H1 (cell line): ENCODE measurements around the gene VSIG2. TPM values are rescaled to one million over a fixed set of nuclear protein-coding genes. Genes with fewer than 3 reads are reported as not detected.

ENCODE experiments used
- CTCF ChIA-PET: fragments of 300-600 bp; sonication (Branson Sonifier 250); formaldehyde crosslinking; loops from one replicate; lab custom pipeline; 2021; ENCODE audit not compliant: partially characterized antibody; lab: Charles Lee
- POLR2A ChIA-PET: fragments of 300-600 bp; sonication (Branson Sonifier 250); formaldehyde crosslinking; loops from one replicate; lab custom pipeline; 2021; ENCODE audit warnings: inconsistent platforms; ENCODE audit not compliant: partially characterized antibody; lab: Charles Lee
- DNase-seq, 2 experiments: peaks; one replicate each; pipeline versions ENCODE4 v3.0.0 to v3.0.0-alpha.2; 2010 to 2022; ENCODE audit warnings: low spot score in 2 of 2, low read depth in 1 of 2, mixed read lengths in 1 of 2
- FAIRE-seq: peaks from 2 replicates; lab custom pipeline; 2011; peaks lifted over from hg19 to GRCh38; lab: Jason Lieb, UNC
- H2AFZ ChIP-seq: 2 replicates; pipeline ENCODE4 v1.8.1; 2012; ENCODE audit warnings: low read length, inconsistent platforms
- H2AK5ac ChIP-seq: 2 replicates; pipeline ENCODE4 v1.6.1; 2013; ENCODE audit warnings: low read depth, low read length
- H2BK120ac ChIP-seq: replicated peaks from 2 replicates; pipeline ENCODE3; 2013; ENCODE audit warnings: low read depth, low read length, inconsistent platforms
- H2BK12ac ChIP-seq: 2 replicates; pipeline ENCODE4 v1.6.1; 2013; ENCODE audit warnings: low read depth, low read length
- H2BK15ac ChIP-seq: 2 replicates; pipeline ENCODE4 v1.6.1; 2013; ENCODE audit warnings: low read length
- H2BK20ac ChIP-seq: 2 replicates; pipeline ENCODE4 v1.6.1; 2013; ENCODE audit warnings: low read length
- H2BK5ac ChIP-seq: 2 replicates; pipeline ENCODE4 v1.6.1; 2013; ENCODE audit warnings: low read depth, low read length
- H3K14ac ChIP-seq: 2 replicates; pipeline ENCODE4 v1.6.1; 2013; ENCODE audit warnings: inconsistent platforms; ENCODE audit not compliant: insufficient read length
- H3K18ac ChIP-seq: 2 replicates; pipeline ENCODE4 v1.6.1; 2013; ENCODE audit warnings: low read length; ENCODE audit errors: extremely low read depth
- H3K23ac ChIP-seq: 2 replicates; pipeline ENCODE4 v1.6.1; 2013; ENCODE audit warnings: inconsistent platforms; ENCODE audit not compliant: insufficient read length
- H3K23me2 ChIP-seq: 2 replicates; pipeline ENCODE4 v1.6.1; 2013; ENCODE audit warnings: low read depth, low read length
- H3K27ac ChIP-seq: 2 replicates; pipeline ENCODE4 v1.6.1; 2011; ENCODE audit warnings: low read depth, low read length, inconsistent platforms
- H3K27me3 ChIP-seq, 4 experiments: replicated peaks in 1 of 4; 1 replicate in 1 of 4; 2 replicates in 3 of 4; pipeline versions ENCODE4 v1.6.1 to v1.8.1; 2011 to 2013; ENCODE audit warnings: low read length in 3 of 4, mild to moderate bottlenecking in 3 of 4, inconsistent platforms in 2 of 4, mixed read lengths in 2 of 4, moderate library complexity in 1 of 4; ENCODE audit not compliant: control insufficient read depth in 3 of 4, insufficient read depth in 3 of 4; ENCODE audit errors: extremely low read depth in 1 of 4
- H3K36me3 ChIP-seq, 4 experiments: 2 replicates each; pipeline versions ENCODE4 v1.6.1 to v1.8.1; 2011 to 2013; ENCODE audit warnings: mild to moderate bottlenecking in 4 of 4, low read length in 3 of 4, moderate library complexity in 2 of 4, control low read depth in 1 of 4, inconsistent platforms in 1 of 4; ENCODE audit not compliant: insufficient read depth in 4 of 4, control insufficient read depth in 2 of 4
- H3K4ac ChIP-seq: replicated peaks from 2 replicates; pipeline ENCODE3; 2013; ENCODE audit warnings: low read length, low read depth, mixed read lengths, inconsistent platforms; ENCODE audit not compliant: insufficient read length
- H3K4me1 ChIP-seq, 4 experiments: replicated peaks in 1 of 4; 1 replicate in 1 of 4; 2 replicates in 3 of 4; pipeline versions ENCODE4 v1.6.1 to v1.8.1; 2011 to 2013; ENCODE audit warnings: low read length in 3 of 4, inconsistent platforms in 2 of 4, mixed read lengths in 1 of 4; ENCODE audit not compliant: insufficient read depth in 4 of 4, control insufficient read depth in 3 of 4
- H3K4me2 ChIP-seq, 2 experiments: 2 replicates each; pipeline versions ENCODE4 v1.6.1 to v1.8.1; 2011 to 2013; ENCODE audit warnings: low read depth in 2 of 2, low read length in 2 of 2, control low read depth in 1 of 2, inconsistent platforms in 1 of 2, mild to moderate bottlenecking in 1 of 2; ENCODE audit not compliant: insufficient read depth in 1 of 2
- H3K4me3 ChIP-seq, 4 experiments: fragments of 200-600, 300-600 bp in 1 of 4; sonication (generic), shearing (Covaris generic), sonication (Bioruptor Twin) in 1 of 4; 2 replicates each; pipeline versions ENCODE4 v1.5.1 to v1.8.1; 2011 to 2016; ENCODE audit warnings: low read length in 4 of 4, low read depth in 3 of 4, control low read depth in 2 of 4, inconsistent platforms in 2 of 4, mild to moderate bottlenecking in 2 of 4, mixed read lengths in 1 of 4, moderate library complexity in 1 of 4; ENCODE audit not compliant: insufficient read depth in 2 of 4; ENCODE audit errors: extremely low read depth in 1 of 4
- H3K56ac ChIP-seq: replicated peaks from 2 replicates; pipeline ENCODE3; 2013; ENCODE audit warnings: low read depth, mild to moderate bottlenecking, mixed read lengths, low read length, inconsistent platforms; ENCODE audit not compliant: insufficient read length
- H3K79me1 ChIP-seq: 2 replicates; pipeline ENCODE4 v1.6.1; 2013; ENCODE audit warnings: low read depth, low read length, control low read depth
- H3K79me2 ChIP-seq, 2 experiments: 2 replicates each; pipeline versions ENCODE4 v1.6.1 to v1.8.1; 2012 to 2013; ENCODE audit warnings: low read length in 2 of 2, mild to moderate bottlenecking in 2 of 2, inconsistent platforms in 1 of 2; ENCODE audit not compliant: insufficient read depth in 2 of 2, control insufficient read depth in 1 of 2
- H3K9ac ChIP-seq, 4 experiments: replicated peaks in 1 of 4; 1 replicate in 1 of 4; 2 replicates in 3 of 4; pipeline versions ENCODE4 v1.6.1 to v1.8.1; 2011 to 2013; ENCODE audit warnings: low read depth in 3 of 4, low read length in 3 of 4, control low read depth in 2 of 4, mild to moderate bottlenecking in 2 of 4, moderate library complexity in 2 of 4, inconsistent platforms in 1 of 4; ENCODE audit errors: extremely low read depth in 1 of 4
- H3K9me3 ChIP-seq, 2 experiments: 2 replicates each; pipeline versions ENCODE4 v1.6.1 to v1.8.1; 2012 to 2013; ENCODE audit warnings: mild to moderate bottlenecking in 2 of 2, moderate library complexity in 2 of 2, control low read depth in 1 of 2, inconsistent platforms in 1 of 2, low read depth in 1 of 2, low read length in 1 of 2, mixed read lengths in 1 of 2; ENCODE audit not compliant: insufficient read depth in 2 of 2
- H4K20me1 ChIP-seq, 2 experiments: replicated peaks in 1 of 2; 2 replicates each; pipeline versions ENCODE3 to v1.8.1; 2011 to 2013; ENCODE audit warnings: inconsistent platforms in 2 of 2, low read length in 2 of 2, mild to moderate bottlenecking in 1 of 2; ENCODE audit not compliant: insufficient read depth in 2 of 2, control insufficient read depth in 1 of 2
- H4K5ac ChIP-seq: 2 replicates; pipeline ENCODE4 v1.6.1; 2013; ENCODE audit warnings: low read length, low read depth, mixed read lengths, inconsistent platforms; ENCODE audit not compliant: insufficient read length
- H4K8ac ChIP-seq: 2 replicates; pipeline ENCODE4 v1.8.0; 2013; ENCODE audit warnings: mild to moderate bottlenecking, moderate library complexity, low read length, inconsistent platforms; ENCODE audit not compliant: insufficient read depth; ENCODE audit errors: extremely low read depth
- H4K91ac ChIP-seq: replicated peaks from 2 replicates; pipeline ENCODE3; 2013; ENCODE audit warnings: low read length, mixed read lengths, inconsistent platforms; ENCODE audit not compliant: insufficient read length
- CBX5 ChIP-seq: fragments of 300-800, 300-1000 bp; sonication (generic); IDR thresholded peaks from 2 replicates; pipeline ENCODE4 v1.7.1; 2016; ENCODE audit warnings: antibody characterized with exemption, low read length, low read depth
- CEBPB ChIP-seq: IDR thresholded peaks from 2 replicates; pipeline ENCODE4 v1.6.1; 2012; ENCODE audit warnings: low read depth, low read length
- HDAC2 ChIP-seq, 2 experiments: fragments of 300-600 bp in 1 of 2; sonication (generic) in 1 of 2; IDR thresholded peaks; 2 replicates each; pipeline ENCODE4 v1.6.1; 2011 to 2012; ENCODE audit warnings: low read depth in 2 of 2, low read length in 2 of 2, mild to moderate bottlenecking in 2 of 2, moderate library complexity in 2 of 2, borderline replicate concordance in 1 of 2, inconsistent platforms in 1 of 2
- JUN ChIP-seq: IDR thresholded peaks from 2 replicates; pipeline ENCODE4 v1.6.1; 2011; ENCODE audit warnings: low read depth, mild to moderate bottlenecking, improper control_type of control experiment, low read length
- MAFK ChIP-seq: IDR thresholded peaks from 2 replicates; pipeline ENCODE4 v1.6.1; 2012; ENCODE audit warnings: low read depth, mild to moderate bottlenecking, improper control_type of control experiment, low read length
- NANOG ChIP-seq: IDR thresholded peaks from 2 replicates; pipeline ENCODE4 v1.6.1; 2011; ENCODE audit warnings: low read length, low read depth, mild to moderate bottlenecking, inconsistent platforms; ENCODE audit not compliant: insufficient read depth, poor library complexity, severe bottlenecking
- POU5F1 ChIP-seq: IDR thresholded peaks from 2 replicates; pipeline ENCODE4 v1.6.1; 2011; ENCODE audit warnings: low read depth, mild to moderate bottlenecking, low read length, moderate library complexity
- RBBP5 ChIP-seq: IDR thresholded peaks from 2 replicates; pipeline ENCODE4 v1.7.1; 2012; ENCODE audit warnings: low read depth, mild to moderate bottlenecking, inconsistent platforms, low read length, moderate library complexity, borderline replicate concordance
- RFX5 ChIP-seq: IDR thresholded peaks from 2 replicates; pipeline ENCODE4 v1.6.1; 2011; ENCODE audit warnings: low read depth, low read length, improper control_type of control experiment, borderline replicate concordance
- SAP30 ChIP-seq: fragments of 300-600 bp; sonication (generic); IDR thresholded peaks from 2 replicates; pipeline ENCODE4 v1.7.1; 2012; ENCODE audit warnings: low read length, moderate library complexity, mild to moderate bottlenecking, inconsistent platforms; ENCODE audit not compliant: insufficient read depth, insufficient replicate concordance
- SP1 ChIP-seq: IDR thresholded peaks from 2 replicates; pipeline ENCODE4 v1.6.1; 2011; ENCODE audit warnings: low read depth, low read length
- SP4 ChIP-seq: IDR thresholded peaks from 2 replicates; pipeline ENCODE4 v1.6.1; 2012; ENCODE audit warnings: low read length, inconsistent platforms
- TBP ChIP-seq: IDR thresholded peaks from 2 replicates; pipeline ENCODE4 v1.6.1; 2011; ENCODE audit warnings: low read depth, low read length, improper control_type of control experiment
- TCF12 ChIP-seq: IDR thresholded peaks from 2 replicates; pipeline ENCODE4 v1.6.1; 2011; ENCODE audit warnings: low read depth, mild to moderate bottlenecking, low read length
- TEAD4 ChIP-seq: IDR thresholded peaks from 2 replicates; pipeline ENCODE4 v1.6.1; 2012; ENCODE audit warnings: low read depth, low read length, inconsistent platforms, mixed read lengths
- YY1 ChIP-seq: IDR thresholded peaks from 2 replicates; pipeline ENCODE4 v1.6.1; 2011; ENCODE audit warnings: low read depth, mild to moderate bottlenecking, low read length
- WGBS, 2 experiments: shearing (Covaris generic) in 1 of 2; methylation state at CpG; one replicate each; pipeline versions ENCODE4 v1.1.6 to v1.1.7; 2013 to 2015; ENCODE audit warnings: low lambda C conversion rate in 2 of 2, mixed read lengths in 2 of 2, inconsistent platforms in 1 of 2, low coverage in 1 of 2, missing lambda C conversion rate in 1 of 2; ENCODE audit not compliant: insufficient replicate concordance in 2 of 2, insufficient coverage in 1 of 2, insufficient read length in 1 of 2; ENCODE audit errors: extremely low coverage in 1 of 2, missing lambda C conversion rate in 1 of 2; 5-methylcytosine and 5-hydroxymethylcytosine counted together
- polyA plus RNA-seq, 7 experiments: library from polyadenylated mRNA; depleted of rRNA in 3 of 7; stranded (reverse) in 5 of 7; unstranded in 2 of 7; fragments of >200 nt in 5 of 7; fragments of 200-250 nt in 2 of 7; gene quantifications; 1 replicate in 5 of 7; 2 replicates in 1 of 7; 4 replicates in 1 of 7; pipeline versions ENCODE4 v1.2.1 to v1.2.3, GENCODE V29; 2011 to 2013; ENCODE audit warnings: missing spikeins in 2 of 7, mixed read lengths in 2 of 7
- total RNA-seq: library from RNA; stranded (reverse); fragmentation: NEBNext Ultra II Directional; extraction: Animal tissue kit (Norgen Biotek cat#: 25700); gene quantifications from 2 replicates; pipeline ENCODE4 v1.2.1, GENCODE V29; 2021

VSIG2 gene
- total and polyA plus RNA-seq, 2 of the 8 experiments (the other 6 are each of a cell fraction or from before 2014, with no cell fraction given): 0.18 TPM; not detected in 1

GRCh38 chr11:124712392-124712791, 39.7 kb downstream of the VSIG2 start:
- Histone ChIP-seq H3K27me3 (peaks cover 5 to 24% (median 21%) of the 10 kb centered on the region in 4 experiments), H2BK15ac (no peak overlapping the region), H3K23me2 (no peaks in the 10 kb centered on the region), H3K9me3 (peaks cover 0 to 4% of the 10 kb centered on the region in 2 experiments; a peak in 2 of 4 replicates), H3K27ac (no peak overlapping the region), H3K18ac (no peak overlapping the region), H4K5ac (no peak overlapping the region), H4K91ac (no peak overlapping the region), H2AK5ac (no peak overlapping the region), H3K79me2 (no peaks in the 10 kb centered on the region), H3K56ac (no peak overlapping the region), H3K23ac (no peak overlapping the region), H3K4me3 (no peak overlapping the region), H2BK5ac (no peak overlapping the region), H2BK12ac (no peak overlapping the region), H4K20me1 (no peaks in the 10 kb centered on the region), H4K8ac (no peak overlapping the region), H2AFZ (no peak overlapping the region), H2BK120ac (no peak overlapping the region), H3K4me2 (no peak overlapping the region), H3K9ac (no peak overlapping the region), H2BK20ac (no peak overlapping the region), H3K14ac (no peak overlapping the region), H3K4ac (no peak overlapping the region), H3K36me3 (no peaks in the 10 kb centered on the region), H3K79me1 (no peaks in the 10 kb centered on the region), H3K4me1 (no peaks in the 10 kb centered on the region)
- DNase-seq (no peak), FAIRE-seq (no peak)
- ChIA-PET POLR2A (no interaction called here), CTCF (no interaction called here)
- 85% methylated on average over 3 of the region's 3 CpGs; no CpG with 5 or more reads in 1 of the 2 experiments for WGBS, 2 experiments
- no peak for TF ChIP-seq HDAC2 (IDR thresholded peaks at IDR 0.05; ENCODE audit: borderline replicate concordance in 1 of 2, low read depth in 2 of 2, low read length in 2 of 2)
- no peak for TF ChIP-seq TBP
- TF ChIP-seq TCF12: no peak
- TF ChIP-seq RFX5: no peak
- no peak for TF ChIP-seq POU5F1
- no peak for TF ChIP-seq NANOG
- TF ChIP-seq SP4: no peak
- no peak for TF ChIP-seq SAP30
- no peak for TF ChIP-seq TEAD4
- TF ChIP-seq CEBPB: no peak
- TF ChIP-seq SP1: no peak
- no peak for TF ChIP-seq MAFK
- TF ChIP-seq RBBP5: no peak
- no peak for TF ChIP-seq CBX5
- TF ChIP-seq YY1: no peak
- TF ChIP-seq JUN: no peak
